ENCODE measurements around the gene FBN1.

Gene FBN1

GRCh38 chr15:48574187-48574586 is 71.3 kb downstream of the FBN1 start:
- ChIA-PET POLR2A (no interaction called here), CTCF (no interaction called here)
- TF ChIP-seq, protein P1, sequence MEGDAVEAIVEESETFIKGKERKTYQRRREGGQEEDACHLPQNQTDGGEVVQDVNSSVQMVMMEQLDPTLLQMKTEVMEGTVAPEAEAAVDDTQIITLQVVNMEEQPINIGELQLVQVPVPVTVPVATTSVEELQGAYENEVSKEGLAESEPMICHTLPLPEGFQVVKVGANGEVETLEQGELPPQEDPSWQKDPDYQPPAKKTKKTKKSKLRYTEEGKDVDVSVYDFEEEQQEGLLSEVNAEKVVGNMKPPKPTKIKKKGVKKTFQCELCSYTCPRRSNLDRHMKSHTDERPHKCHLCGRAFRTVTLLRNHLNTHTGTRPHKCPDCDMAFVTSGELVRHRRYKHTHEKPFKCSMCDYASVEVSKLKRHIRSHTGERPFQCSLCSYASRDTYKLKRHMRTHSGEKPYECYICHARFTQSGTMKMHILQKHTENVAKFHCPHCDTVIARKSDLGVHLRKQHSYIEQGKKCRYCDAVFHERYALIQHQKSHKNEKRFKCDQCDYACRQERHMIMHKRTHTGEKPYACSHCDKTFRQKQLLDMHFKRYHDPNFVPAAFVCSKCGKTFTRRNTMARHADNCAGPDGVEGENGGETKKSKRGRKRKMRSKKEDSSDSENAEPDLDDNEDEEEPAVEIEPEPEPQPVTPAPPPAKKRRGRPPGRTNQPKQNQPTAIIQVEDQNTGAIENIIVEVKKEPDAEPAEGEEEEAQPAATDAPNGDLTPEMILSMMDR (IDR thresholded peaks at IDR 0.05; ENCODE audit: insufficient read depth, low read length, missing control alignments), result no peak
- DNase-seq (ENCODE audit: low read depth, low spot score), result no peak
- no peak overlapping the region for H3K4me3 ChIP-seq (ENCODE audit: low read depth, low read length)

DNA sequence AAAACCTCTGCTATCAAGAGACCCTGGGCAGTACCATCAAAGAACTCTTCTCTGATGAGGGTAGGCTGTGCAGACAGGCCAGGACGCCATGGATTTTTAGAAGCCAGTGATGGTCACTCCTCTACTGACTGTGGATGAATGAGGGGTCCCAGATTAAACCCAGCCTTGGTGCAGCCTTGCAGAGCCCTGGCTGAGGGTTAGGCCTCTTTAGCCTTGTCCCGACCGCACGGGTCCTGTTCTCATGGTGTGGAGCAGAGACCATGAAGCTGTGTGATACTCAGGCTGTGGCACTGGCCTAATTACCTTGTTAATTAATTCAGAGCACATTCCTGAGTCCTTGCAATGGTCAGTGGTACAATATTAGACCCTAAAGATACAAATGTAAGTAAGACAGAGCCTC is 71.7 kb downstream of the FBN1 start:
- CTCF ChIA-PET, result no interaction called here
- TF ChIP-seq, protein P1 (IDR thresholded peaks at IDR 0.05; ENCODE audit: insufficient read depth, low read length, missing control alignments), result no peak
- DNase-seq (ENCODE audit: low read depth, low spot score), result no peak
- POLR2A ChIA-PET, result no interaction called here
- H3K4me3 ChIP-seq (ENCODE audit: low read depth, low read length), result no peak overlapping the region

- DNase-seq (ENCODE audit: low read depth, low spot score), result no peak
- POLR2A ChIA-PET, result no interaction called here
- no peak overlapping the region for H3K4me3 ChIP-seq (ENCODE audit: low read depth, low read length)
- CTCF ChIA-PET, result no interaction called here
- TF ChIP-seq, protein P1 (IDR thresholded peaks at IDR 0.05; ENCODE audit: insufficient read depth, low read length, missing control alignments), result no peak
Measured at GRCh38 chr15:48572823-48573222, 72.7 kb downstream of the FBN1 start.

DNA sequence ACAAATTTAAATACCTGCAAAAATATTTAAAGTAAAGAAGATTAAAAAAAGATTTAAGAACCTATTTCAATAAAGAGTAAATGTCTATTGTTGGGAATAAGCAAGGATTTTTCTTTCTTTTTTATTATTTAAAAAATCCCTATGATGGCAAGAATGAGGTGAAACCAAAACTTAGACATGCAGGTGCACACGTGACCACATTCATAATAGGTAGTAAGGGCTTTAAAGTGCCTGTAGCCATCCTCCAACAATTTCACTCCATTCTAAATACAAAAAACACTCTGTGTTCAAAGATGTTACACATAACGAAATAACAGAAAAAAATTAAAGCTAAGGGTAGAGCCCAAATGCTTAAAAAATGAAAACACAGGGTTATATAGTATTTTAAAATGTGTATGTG is 74.0 kb downstream of the FBN1 start:
- DNase-seq (ENCODE audit: low read depth, low spot score), result no peak
- CTCF ChIA-PET, result no interaction called here
- TF ChIP-seq, protein P1 (IDR thresholded peaks at IDR 0.05; ENCODE audit: insufficient read depth, low read length, missing control alignments), result no peak
- POLR2A ChIA-PET, result no interaction called here
- no peak overlapping the region for H3K4me3 ChIP-seq (ENCODE audit: low read depth, low read length)

GRCh38 chr15:48570822-48571221 is 74.7 kb downstream of the FBN1 start:
- H3K4me3 ChIP-seq (ENCODE audit: low read depth, low read length), result no peak overlapping the region
- TF ChIP-seq, protein P1 (IDR thresholded peaks at IDR 0.05; ENCODE audit: insufficient read depth, low read length, missing control alignments), result no peak
- ChIA-PET POLR2A (no interaction called here), CTCF (no interaction called here)
- no peak for DNase-seq (ENCODE audit: low read depth, low spot score)

GRCh38 chr15:48569591-48570302 is 75.8 kb downstream of the FBN1 start:
- ChIA-PET POLR2A (interaction anchor here (0.6 kb wide), 1 partner anchor 15 kb away, joined by 3 read pairs; no protein-coding TSS in a partner anchor), CTCF (no interaction called here)
- no peak overlapping the region for H3K4me3 ChIP-seq (ENCODE audit: low read depth, low read length)
- no peak for DNase-seq (ENCODE audit: low read depth, low spot score)
- TF ChIP-seq, protein P1 (IDR thresholded peaks at IDR 0.05; ENCODE audit: insufficient read depth, low read length, missing control alignments), result no peak

Measured in AG04449 (cell line).